MG63 (cell line): ENCODE results near the gene AKNA. TPM values are rescaled to one million over a fixed set of nuclear protein-coding genes. Genes with fewer than 3 reads are reported as not detected.

ENCODE experiments used
- DNase-seq: peaks from one replicate; pipeline ENCODE4 v3.0.0-alpha.2; 2020
- H3K27me3 ChIP-seq: fragments of 250-450 bp; sonication (Bioruptor Pico); 2 replicates; pipeline ENCODE4 v1.5.1; 2020; ENCODE audit warnings: mild to moderate bottlenecking, moderate library complexity
- H3K36me3 ChIP-seq: fragments of 250-450 bp; sonication (Bioruptor Pico); 2 replicates; pipeline ENCODE4 v1.5.1; 2020; ENCODE audit warnings: mild to moderate bottlenecking, moderate library complexity
- H3K4me3 ChIP-seq: fragments of 250-450 bp; sonication (Bioruptor Pico); 2 replicates; pipeline ENCODE4 v1.5.1; 2020; ENCODE audit warnings: mild to moderate bottlenecking, moderate library complexity
- H3K9me3 ChIP-seq: fragments of 250-450 bp; sonication (Bioruptor Pico); 2 replicates; pipeline ENCODE4 v1.5.1; 2020; ENCODE audit warnings: mild to moderate bottlenecking, moderate library complexity
- total RNA-seq: library from RNA; depleted of rRNA; stranded (reverse); fragments of >200 nt; shearing (Covaris generic); gene quantifications from 2 replicates; pipeline ENCODE4 v1.2.3, GENCODE V29; 2014; ENCODE audit warnings: low replicate concordance

AKNA gene
- total RNA-seq, 1 experiment from 2014 or later, result 1.4 TPM

DNA sequence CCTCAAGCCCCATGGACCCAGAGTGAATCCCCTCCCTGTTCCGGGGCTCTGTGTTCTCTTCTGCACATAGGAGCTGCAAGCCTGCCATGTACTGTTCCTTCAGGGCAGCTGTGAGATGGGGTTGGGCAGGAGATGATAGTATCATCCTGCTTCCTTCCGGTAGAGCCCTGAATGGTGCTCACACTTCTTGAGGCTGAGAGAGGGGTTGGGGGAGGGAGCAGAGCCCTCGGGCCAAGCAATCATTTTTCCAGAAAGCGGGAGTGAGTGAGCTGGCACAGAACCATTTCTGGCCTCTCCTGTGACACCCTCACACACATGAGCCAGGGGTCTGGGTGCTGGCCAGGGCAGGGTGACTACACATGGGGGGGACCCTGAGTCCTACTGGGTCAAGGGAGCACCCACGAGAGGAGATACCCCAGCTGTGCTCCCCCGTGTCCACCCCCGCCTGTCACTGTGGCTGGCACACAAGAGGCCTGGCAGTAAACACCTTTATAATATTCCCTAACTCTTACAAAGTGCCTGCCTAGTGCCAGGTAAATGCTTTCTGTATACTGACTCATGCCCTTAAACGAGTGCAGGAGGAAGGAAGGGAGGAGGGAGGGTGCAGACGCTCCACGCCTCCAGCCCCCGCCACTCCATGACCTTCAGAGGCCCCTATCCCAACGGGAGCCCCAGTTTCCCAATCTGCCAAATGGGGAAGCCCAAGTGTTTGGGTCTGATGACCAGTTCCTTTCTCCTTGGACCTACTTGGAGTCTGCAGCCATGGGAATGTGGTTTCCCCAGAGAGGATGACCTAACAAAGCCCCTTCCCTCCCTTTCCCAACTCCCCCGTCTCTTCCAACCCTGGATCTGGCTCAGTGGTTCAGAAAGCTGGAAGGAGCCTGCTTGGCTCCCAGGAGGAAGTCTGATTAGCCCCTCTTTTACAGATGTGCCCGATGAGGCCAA, 15.5 kb downstream of the AKNA start:
- Histone ChIP-seq H3K9me3 (no peaks in the 10 kb centered on the region), H3K36me3 (no peaks in the 10 kb centered on the region), H3K4me3 (no peak overlapping the region), H3K27me3 (no peaks in the 10 kb centered on the region)
- DNase-seq, result no peak

DNA sequence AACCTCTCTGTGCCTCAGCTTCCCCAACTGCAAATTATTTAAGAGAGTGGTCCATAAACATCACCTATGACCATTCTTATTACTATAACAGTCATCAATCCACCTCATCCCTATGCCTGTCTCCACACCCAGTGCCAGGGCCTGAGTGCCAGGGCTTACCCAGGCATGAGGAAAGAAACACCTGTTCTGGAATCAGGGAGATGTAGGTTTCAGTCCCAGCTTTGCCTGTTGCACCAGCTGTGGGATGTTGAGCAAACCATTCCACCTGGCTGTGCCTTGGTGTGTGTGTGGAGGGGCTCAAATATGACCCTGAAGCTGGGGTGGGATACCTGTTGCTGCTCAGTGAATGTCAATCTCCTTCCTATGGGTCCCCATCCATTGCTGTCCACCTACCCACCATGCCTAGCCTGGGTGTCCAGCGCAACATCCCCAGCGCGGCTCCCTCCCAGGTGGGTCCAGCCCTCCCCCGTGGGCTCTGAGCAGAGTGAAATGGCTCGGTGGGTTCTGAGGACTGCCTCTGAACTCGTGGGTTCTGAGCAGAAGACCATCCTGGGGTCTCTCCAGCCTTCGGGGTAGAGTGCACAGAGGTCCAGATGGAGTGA, 16.3 kb downstream of the AKNA start:
- no peak overlapping the region for H3K4me3 ChIP-seq
- DNase-seq, result no peak
- H3K36me3 ChIP-seq, result no peaks in the 10 kb centered on the region
- no peaks in the 10 kb centered on the region for H3K27me3 ChIP-seq
- H3K9me3 ChIP-seq, result no peaks in the 10 kb centered on the region

DNA sequence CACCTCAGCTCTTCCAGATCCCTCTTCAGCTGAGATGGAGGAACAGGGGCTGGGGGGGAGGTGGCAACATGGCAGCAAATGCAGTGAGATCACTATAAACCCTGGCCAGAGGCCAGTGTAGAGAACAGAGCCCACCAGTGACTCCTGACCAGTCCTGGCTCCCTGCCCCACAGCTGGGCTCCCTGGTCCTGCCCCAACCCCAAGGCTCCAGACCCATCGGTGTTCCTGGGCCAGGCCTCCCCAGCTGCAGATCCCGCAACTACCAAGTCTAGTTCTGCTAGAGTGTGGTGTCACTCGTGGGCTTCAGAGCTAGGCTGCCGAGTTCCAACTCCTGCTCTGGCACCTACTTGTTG, 16.8 kb downstream of the AKNA start:
- Histone ChIP-seq H3K36me3 (no peaks in the 10 kb centered on the region), H3K27me3 (no peaks in the 10 kb centered on the region), H3K4me3 (no peak overlapping the region), H3K9me3 (no peaks in the 10 kb centered on the region)
- no peak for DNase-seq

DNA sequence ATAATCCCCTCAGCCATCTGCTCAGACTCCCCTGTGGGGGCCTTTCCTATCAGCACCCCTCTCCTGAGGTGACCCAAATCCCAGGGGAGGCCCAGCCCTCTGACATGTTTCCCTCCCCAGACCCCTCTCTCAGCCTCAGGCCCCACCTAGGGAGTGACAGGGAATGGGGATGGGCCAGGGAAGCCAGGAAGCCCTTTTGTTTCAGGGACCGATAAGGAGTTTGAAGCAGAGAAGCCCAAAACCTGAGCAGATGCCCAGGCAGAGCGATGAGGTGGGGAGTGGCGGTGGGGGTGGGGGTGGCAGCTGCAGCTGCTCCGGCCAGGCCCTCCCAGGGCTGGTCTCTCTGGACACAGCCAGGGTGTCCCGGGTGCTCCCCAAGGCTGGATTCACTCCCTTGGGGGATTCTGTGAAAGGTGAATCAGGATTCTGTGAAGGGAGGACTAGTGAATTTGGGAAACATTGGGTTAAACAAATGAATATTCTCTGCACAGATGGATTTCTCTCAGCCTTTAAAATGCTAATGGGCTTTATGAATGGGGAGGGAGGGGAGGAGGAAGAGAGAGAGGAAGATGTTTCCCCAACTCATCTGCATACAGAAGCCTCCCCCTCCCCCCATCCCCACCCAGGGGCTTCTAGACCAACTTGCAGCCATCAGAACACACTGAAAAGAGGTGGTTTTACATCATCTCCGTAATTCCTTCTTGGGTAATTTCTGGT, 17.4 kb downstream of the AKNA start:
- H3K4me3 ChIP-seq, result no peak overlapping the region
- no peak for DNase-seq
- H3K27me3 ChIP-seq, result no peaks in the 10 kb centered on the region
- no peaks in the 10 kb centered on the region for H3K9me3 ChIP-seq
- no peaks in the 10 kb centered on the region for H3K36me3 ChIP-seq

DNA sequence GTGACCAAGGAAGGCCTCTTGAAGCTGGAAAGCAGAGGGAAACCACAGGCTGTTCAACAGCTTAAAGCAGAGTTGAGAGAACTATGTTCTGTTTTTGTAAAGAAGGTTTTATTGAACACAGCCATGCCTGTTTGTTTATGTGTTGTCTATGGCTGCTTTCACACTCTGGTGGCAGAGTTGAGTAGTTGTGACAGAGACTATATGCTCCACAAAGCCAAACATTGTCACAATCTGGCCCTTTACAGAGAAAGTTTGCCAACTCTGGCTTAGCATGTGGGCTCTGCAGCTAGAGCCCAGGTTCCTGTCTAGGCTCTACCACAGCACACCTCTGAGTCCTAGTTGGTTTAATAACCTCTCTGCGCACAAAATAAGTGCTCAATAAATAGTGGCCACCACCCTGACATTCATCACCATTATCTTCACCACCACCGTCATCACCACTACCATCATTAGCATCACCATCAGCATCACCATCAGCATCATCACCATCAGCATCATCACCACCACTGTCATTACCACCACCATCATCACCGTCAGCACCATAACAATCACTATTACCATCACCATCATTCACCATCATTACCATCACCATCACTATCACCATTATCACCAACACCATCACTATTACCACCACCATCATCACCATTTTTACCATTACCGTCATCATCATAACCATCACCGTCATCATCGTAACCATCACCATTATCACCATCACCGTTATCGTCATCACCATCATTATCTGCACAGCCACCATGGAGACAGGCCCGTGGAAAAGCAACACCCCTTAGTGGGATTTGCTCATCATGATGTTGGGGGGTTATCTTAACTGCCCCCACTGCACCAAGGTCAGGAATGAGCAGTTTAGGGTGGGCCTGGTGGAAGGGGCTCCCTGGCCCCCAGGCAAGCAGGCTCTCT, 18.3 kb downstream of the AKNA start:
- H3K4me3 ChIP-seq, result no peak overlapping the region
- DNase-seq, result no peak
- H3K27me3 ChIP-seq, result no peaks in the 10 kb centered on the region
- H3K36me3 ChIP-seq, result no peaks in the 10 kb centered on the region
- no peaks in the 10 kb centered on the region for H3K9me3 ChIP-seq

DNA sequence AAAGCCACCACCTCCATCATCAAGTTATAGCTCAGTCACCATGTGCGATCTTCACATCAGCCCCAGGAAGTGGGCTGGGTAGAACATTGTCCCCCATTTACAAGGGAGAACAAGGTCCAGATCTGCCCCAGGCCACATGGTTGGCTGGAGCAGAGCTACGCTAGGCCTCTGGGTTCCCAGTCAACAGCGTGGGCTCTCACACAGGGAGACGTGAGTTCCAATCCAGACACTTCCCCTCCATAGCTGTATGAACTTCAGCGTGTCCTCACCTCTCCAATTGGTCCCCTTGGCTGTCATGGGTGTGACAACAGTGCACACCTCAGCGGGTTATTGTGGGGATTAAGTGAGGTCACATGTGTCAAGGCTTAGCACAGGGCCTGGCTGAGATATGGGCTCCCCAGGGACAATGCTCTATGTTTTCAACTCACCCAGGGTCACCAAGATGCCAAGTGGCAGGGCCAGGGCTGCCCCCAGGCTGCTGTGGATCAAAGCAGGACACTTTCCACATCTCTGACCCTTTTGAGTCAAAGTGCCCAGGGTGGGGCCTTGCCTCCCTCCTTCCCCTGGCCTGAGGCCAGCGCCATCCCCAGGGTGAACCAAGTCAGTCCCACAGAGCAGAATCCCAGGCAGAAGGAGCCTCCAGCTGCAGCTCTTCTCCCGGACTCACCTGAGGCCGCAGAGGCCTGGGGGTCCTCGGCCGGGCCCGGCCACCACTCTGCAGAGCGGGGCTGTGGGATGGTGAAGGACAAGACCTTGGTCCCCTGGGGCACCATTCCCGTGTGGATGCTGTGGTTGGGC, 19.8 kb downstream of the AKNA start:
- Histone ChIP-seq H3K9me3 (no peaks in the 10 kb centered on the region), H3K36me3 (no peaks in the 10 kb centered on the region), H3K27me3 (no peaks in the 10 kb centered on the region), H3K4me3 (no peak overlapping the region)
- DNase-seq, result no peak

DNA sequence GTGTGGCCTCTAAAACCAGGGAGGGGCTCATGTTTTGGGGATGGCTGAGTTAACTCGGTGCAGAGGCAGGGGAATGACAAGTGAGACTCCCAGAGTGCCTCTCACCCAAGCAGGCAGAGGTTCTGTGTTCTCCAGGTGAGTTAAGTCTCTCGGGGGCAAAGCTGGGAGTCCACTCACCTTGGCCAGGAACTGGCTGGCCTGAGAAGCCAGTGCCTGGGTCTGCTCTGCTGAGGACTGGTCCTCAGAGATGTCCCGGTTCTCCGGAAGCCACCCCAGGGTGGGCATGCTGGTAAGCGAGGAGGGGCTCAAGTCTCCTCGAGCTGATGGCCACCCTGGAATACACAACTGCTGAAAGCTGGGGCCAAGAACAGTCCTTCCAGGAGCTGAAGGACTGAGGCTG, 20.4 kb downstream of the AKNA start:
- no peaks in the 10 kb centered on the region for H3K9me3 ChIP-seq
- H3K36me3 ChIP-seq, result no peaks in the 10 kb centered on the region
- H3K4me3 ChIP-seq, result no peak overlapping the region
- DNase-seq, result no peak
- H3K27me3 ChIP-seq, result no peaks in the 10 kb centered on the region

DNA sequence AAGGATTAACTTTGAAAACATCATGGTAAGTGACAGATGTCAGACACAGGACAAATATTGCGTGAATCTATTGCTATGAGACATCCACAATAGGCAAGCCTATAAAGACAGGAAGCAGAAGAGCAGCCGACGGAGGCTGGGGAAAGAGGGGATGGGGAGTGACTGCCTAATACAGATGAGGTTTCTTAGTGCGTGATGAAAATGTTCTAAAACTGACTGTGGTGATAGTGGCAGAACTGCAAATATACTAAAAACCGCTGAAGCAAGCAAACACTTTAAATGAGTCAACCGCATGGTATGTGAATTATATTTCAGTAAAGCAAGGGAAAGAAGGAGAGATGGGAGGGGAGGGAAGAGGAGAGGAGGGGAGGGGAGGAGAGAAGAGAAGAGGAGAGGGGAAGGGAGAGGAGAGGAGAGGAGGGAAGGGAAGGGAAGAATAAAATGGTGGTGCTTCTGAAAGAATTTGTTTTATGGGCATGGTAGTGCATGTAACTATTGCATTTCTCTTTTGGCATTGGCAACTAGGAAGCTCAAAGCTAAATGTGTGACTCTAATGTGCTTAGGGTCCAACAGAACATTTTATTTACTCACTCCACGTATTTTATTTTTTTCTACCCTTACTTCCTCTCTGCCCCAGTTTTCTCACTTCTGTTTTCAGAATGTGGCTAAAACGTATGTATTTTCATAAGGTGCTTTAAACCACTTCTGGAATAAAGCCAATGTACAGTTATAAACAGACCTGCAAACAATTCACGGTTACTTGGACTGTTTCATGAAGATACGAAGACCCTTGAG, 21.3 kb downstream of the AKNA start:
- Histone ChIP-seq H3K9me3 (no peaks in the 10 kb centered on the region), H3K27me3 (no peaks in the 10 kb centered on the region), H3K4me3 (no peak overlapping the region), H3K36me3 (no peaks in the 10 kb centered on the region)
- peak; percentile 26 for DNase-seq

DNA sequence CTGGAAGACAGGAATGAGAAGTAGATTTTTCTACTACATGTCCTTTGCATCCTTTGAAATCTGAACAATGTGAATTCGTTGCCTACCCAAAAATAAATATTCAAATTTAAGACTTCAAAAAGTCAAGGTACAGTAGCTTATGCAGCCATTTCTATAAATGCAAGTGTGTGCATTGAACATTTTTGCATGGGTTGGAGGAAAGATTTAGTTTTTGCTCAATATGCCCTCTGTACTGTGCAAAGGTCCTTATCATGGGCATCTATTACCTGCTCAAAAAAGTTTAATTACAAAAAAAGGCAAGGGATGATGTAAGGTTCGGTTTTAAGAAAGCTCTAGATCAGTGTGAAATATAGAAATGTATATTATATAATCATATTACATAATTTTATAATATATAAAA, 22.6 kb downstream of the AKNA start:
- DNase-seq, result no peak
- Histone ChIP-seq H3K27me3 (no peaks in the 10 kb centered on the region), H3K9me3 (no peaks in the 10 kb centered on the region), H3K36me3 (no peaks in the 10 kb centered on the region), H3K4me3 (no peak overlapping the region)

DNA sequence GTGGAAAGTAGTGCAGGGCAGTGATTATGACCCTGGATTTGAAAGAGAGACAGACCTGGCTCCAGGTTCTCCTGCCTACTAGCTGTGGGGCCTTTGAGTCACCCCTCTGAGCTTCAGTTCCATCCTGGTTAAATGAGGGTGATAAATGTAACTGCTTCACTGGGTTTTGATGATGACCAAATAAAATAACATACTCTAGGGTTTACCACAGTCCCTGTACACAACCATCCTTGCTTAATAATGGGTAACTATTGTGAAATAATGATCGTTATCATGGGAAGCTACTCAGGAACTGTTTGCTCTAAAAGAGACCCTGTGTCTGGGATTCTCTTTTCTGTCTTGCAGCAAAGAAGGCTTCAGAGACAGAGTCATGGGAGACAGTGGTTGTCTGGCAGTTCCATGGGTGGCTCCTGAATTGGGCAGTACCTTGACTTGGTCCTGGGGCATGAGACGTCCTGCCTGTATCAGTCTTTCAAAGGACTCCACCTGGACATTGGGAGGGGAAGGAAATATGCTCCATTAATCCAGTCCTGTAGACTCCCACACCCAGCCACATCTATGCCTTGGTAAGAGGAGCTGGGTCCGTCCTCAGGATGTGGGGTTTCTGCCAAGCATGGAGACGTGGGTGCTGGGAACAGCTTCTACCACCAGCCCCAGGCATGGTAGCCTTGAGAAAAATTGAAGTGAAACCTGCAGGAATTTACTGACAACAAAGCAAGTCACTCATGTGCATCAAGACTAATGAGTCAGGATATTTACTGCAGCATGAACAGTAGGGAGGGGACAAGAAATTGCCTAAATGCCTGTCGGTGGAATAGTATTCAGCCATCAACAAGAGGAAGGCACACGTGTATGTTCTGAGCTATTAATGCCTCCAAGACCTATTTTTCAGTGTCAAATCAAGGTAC, 23.4 kb downstream of the AKNA start:
- no peak for DNase-seq
- H3K4me3 ChIP-seq, result no peak overlapping the region
- no peaks in the 10 kb centered on the region for H3K9me3 ChIP-seq
- no peaks in the 10 kb centered on the region for H3K27me3 ChIP-seq
- H3K36me3 ChIP-seq, result no peaks in the 10 kb centered on the region

DNA sequence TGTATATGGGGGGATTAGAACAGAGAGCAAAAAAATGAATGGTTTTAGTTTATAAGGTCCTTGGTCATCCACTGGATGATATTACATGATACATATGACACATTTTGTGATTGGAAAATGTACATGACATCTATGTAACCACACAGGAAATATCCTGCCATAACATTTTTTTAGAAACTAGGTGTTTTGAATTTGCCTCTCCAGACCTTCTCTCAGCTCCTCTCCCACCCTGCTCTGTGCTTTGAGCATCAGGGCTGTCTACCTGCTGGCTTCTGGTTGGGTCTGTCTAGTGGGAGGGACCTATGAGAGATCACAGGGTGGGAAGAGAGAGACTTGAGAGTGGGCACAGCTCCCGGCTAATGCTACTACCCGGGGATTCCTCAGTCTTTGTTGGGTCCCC, 24.4 kb downstream of the AKNA start:
- DNase-seq, result no peak
- no peak overlapping the region for H3K4me3 ChIP-seq
- no peaks in the 10 kb centered on the region for H3K36me3 ChIP-seq
- no peaks in the 10 kb centered on the region for H3K9me3 ChIP-seq
- H3K27me3 ChIP-seq, result no peaks in the 10 kb centered on the region

DNA sequence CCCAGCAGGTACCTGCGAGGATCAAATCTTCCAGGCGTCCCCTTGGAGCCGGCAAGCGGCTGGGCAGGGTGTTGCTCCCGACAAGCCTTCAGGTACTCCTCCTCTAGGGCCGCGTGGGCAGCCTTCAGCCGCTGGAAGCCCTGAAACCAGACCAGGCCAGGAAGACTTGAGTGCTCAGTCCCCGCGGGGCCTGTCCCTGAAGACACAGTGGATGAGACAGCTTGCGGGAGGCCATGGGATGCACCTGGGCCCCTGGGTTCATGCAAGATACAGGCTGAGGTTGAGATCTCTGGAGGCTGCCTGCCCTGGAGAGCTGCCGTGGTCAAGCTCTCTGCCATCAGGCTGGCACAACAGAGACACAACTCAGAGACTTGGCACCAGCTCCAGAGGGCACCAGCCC, 25.4 kb downstream of the AKNA start:
- no peak for DNase-seq
- H3K36me3 ChIP-seq, result no peaks in the 10 kb centered on the region
- H3K27me3 ChIP-seq, result no peaks in the 10 kb centered on the region
- H3K4me3 ChIP-seq, result no peak overlapping the region
- H3K9me3 ChIP-seq, result no peaks in the 10 kb centered on the region

DNA sequence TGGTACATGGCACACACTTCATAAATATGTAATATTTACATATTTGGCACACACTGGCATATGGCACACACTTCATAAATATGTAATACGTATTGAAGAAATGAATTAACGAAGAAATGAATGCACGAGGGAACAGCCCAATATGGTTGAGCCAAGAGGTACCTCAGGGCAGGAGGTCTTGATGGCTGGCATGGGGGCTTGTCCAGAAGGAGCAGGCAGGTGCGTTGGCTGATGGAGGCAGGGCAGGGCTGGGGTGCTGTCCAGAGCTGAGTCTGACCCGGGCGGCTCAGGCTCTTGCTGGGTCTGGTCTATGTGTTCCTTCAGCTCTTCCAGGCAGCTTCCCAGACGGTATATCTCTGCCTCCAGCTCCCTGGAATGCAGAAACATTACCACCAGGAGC, 26.2 kb downstream of the AKNA start:
- no peak overlapping the region for H3K4me3 ChIP-seq
- no peak for DNase-seq
- H3K27me3 ChIP-seq, result no peaks in the 10 kb centered on the region
- H3K36me3 ChIP-seq, result no peaks in the 10 kb centered on the region
- H3K9me3 ChIP-seq, result no peaks in the 10 kb centered on the region

DNA sequence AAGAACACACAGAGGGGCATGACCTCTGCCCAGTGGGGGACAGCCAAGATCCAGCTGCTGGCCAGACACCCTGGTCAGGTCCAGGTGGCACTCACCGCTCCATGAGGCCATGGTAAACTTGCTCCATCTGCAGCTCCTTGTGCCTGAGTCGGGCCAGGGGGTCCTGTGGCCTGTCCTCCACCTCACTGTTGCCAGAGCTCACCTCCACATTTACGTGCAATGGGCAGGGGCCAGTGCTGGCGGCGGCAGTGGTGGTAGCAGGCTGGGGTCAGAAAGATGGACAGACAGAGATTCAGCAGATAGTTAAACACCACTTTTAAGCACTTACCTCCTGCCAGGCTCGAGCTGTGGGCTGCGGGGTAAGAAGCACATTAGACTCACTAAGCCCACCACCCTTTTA, 28.0 kb downstream of the AKNA start:
- no peaks in the 10 kb centered on the region for H3K9me3 ChIP-seq
- H3K27me3 ChIP-seq, result no peaks in the 10 kb centered on the region
- H3K36me3 ChIP-seq, result no peaks in the 10 kb centered on the region
- DNase-seq, result no peak
- no peak overlapping the region for H3K4me3 ChIP-seq
